Measurements from ENCODE around the gene CDK5RAP3.

CDK5RAP3 gene

DNA sequence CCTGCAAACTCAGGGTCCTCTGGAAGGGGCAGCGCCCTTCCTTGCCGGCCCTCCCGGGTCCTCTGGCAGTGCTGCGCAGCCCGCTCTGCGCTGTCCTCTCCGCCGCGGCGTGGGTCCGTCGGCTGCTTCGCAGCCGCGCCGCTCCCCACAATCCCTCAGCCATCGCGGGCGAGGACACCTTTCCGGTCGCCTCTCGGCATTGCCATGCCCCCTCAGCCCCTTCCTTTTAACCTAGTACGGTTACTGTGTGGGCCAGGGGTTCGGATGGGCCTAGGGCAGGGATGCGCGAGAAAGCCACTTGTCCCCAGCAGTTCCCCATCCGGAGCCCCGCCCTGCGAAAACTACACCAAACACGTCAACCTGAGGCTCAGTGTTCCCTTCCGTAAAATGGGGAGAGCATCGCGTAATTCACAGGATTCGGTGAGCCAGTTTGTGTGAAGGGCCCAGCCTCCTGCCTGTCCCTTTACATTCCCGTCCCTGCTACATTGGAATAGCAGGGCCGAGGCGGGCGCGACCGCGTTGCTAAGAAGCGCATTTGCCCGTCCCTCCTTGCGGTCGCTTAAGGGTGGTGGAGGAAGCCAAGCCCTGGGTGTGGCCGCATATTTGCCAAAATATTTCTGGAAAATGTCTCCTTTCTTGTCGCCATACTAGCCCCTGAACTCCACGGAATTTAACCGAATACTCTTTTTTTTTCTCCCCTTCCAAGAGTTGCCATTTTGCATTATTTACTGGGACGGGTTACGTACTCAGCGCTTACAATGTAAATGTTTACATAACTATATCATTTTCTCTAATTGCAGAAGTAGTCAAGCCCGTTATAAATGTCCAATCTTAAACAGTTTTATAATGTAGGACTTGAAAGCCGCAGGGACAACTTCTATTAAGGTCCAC lies 53.5 kb downstream of the CDK5RAP3 start:
- DNase-seq (ENCODE audit: low read depth in 3 of 3) = no peak

DNA sequence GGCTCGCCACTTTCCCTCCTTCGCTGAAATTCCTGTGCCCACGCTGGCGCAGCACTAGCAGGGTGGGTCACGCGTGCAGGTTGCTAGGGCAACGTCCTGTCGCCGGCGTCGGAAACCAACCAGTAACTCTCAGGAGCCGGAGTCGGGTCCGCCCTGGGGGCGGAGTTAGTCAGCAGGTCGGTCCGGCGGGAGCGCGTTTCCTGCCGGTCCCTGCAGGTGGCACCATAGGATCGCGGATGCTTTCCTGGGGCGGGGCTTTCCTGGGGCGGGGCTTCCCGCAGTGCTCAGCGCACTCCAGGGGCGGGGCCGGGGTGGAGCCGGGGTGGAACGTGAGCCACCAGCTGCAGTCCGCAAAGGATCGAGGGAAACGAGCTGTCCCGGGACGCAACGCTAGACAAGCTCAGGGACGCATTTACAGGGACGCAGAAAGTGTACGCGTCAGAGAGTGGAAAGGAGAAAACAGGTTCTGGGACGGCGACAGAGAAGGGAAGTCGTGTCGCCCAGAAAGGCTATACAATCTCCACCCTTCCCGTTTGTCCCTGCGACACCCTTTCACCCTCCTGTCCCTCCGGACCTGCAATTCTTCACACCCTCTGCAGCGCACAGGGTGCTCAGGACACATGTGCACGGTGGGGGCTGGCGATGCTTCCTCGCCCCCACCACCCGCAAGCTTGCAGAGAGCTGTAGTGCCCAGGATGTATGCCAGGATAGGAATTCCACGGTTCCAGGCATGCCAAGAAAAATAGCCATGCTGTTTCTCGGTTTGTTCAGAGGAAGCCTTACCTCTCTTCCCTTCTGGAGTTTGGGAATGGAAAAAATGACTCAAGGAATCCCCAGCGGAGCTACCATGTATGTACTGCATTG lies 54.4 kb downstream of the CDK5RAP3 start:
- DNase-seq (ENCODE audit: low read depth in 3 of 3) = peak; percentile 96 to 99 (median 97)

DNA sequence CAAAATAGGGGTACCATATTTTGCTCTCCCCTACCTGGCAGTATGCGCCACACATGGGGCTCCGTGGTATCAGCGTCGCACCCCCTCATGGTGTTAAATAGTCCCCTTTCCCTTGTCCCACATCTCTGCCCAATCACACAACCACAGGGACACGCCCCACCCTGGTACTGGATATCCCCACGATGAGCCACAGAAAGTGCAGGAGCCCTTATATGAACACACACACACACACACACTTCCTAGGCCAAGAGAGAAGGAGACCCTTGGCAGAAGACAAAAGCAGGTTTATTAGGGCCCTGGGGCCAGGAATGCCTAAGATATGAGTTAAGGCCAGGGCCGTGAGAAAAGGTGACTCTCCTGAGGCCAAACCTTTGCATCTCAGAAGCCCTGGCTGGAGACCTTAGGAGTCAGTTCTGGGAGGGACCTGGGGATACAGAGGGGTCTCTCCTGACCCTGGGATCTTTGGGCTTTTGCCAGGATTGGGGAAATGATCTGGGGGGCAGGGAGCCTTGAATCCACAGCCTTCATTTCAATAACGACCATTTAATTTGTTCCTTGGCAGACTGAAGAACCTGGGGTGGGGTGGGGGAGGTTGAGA lies 55.1 kb downstream of the CDK5RAP3 start:
- no peak for DNase-seq (ENCODE audit: low read depth in 3 of 3)

DNA sequence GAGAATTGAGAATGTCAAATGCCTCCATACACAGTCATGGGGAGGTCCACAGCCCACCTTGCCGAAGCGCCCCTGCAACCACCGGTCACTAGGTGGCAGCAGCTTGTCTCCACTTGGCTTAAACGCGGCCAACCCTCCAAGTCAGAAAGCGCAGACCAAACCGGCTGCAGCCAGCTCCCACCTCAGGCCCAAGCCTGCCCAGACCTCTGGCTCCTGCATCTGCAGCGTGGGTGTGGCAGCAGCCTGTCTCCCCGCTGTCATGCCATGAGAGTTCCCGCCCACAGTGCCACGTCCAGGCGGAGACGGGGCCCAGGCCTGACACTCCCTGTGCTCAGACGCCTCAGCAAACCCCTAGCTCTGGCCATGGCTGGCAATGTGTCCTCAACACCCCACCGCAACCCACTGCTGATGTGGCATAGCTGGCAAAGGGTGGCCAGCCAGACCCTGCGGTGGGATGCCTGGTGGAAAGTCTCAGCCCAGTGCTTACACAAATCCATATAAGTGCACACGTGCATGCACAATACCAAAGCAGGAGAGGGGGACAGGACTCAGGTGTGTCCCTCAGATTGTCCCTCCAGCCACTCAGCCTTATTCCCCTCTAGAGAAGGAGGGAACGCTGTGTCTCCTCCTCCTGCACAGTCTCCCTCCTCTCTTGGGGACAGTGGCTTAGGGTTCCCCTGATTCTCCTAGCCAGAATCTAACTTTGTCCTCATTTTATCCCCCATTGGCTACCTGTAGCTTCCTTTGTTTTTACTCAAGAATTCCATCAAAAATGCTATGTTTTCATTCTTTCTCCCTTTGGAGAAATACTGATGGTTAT lies 55.8 kb downstream of the CDK5RAP3 start:
- DNase-seq (ENCODE audit: low read depth in 3 of 3) = peak in 1 of 3 experiments; percentile 57

DNA sequence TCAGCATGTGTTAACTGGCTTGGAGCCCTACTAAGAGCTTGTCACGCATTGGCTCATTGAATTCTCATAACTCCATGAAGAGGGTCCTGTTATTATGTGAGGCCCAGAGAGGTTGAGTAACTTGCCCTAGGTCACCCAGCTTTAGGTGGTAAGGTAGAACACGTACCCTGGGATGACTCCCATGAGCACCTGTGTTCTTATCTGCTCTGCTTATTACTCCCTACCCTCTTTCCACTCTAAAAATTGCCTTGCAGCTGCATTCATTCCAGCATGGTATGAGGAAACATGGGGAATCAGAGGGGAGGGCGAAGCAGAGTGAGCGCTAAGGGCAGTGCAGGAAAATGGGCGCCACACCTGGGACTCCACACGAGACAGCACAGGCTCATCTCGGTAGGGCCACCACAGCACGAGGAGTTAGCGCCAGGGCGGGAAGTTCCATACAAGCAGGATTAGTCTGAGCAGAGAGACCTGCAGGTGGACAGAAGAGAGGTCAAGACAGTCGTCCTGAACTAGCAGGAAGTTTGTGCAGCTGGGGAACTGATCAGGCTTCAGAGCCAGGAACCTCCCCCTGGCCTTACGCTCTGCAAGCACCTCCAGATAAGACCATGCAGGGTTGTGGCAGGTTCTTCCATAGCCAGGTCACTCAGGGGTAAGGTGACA lies 56.5 kb downstream of the CDK5RAP3 start:
- DNase-seq (ENCODE audit: low read depth in 3 of 3) = no peak

DNA sequence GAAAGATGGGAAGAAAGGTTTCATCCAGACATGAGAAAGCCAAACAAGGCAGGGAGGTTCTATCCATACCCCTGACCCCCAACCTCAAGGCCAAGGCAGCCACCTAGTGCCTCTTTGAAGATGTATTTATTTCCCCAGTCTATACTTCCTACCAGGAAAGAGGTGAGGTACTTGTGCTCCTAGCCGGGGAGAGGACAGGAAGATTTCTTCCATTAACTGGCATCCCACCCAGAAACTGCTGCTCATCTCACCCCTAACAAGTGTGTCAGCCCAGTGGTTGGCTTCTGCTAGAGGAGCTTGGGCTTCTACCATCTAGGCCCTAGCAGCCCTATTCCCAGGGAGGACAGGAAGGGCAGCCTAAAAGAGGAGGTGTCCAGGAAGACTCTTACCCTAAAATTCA lies 57.8 kb downstream of the CDK5RAP3 start:
- DNase-seq (ENCODE audit: low read depth in 3 of 3) = no peak

DNA sequence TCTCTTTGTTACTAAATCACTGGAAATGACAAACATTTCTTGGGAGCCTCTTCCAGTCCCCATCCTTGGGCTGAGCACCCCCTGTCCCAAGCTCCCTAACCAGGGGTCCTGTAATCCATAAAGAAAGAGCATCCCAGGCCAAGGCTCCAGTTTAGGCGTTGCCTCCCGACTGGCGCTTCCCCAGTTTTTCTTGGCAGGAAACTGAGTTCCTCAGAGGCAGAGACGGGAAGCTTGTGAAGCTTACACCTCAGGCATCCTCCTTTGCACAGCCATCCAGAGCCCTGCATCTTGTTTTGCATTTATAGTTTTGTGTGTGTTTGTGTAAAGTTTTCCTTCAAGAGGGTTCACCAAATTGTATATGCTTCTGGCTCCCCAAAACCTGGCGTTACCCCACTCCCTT lies 59.6 kb downstream of the CDK5RAP3 start:
- DNase-seq (ENCODE audit: low read depth in 3 of 3) = no peak
